Aorta (tissue), 5 donors: ENCODE measurements around the gene SSH2. TPM values are rescaled to one million over a fixed set of nuclear protein-coding genes. Genes with fewer than 3 reads are reported as not detected.

Experiments used
- ATAC-seq: fragments of 200-7000 bp; cut with Tn5 transposase; one replicate; pipeline ENCODE4 v1.9.1; 2022; ENCODE audit warnings: moderate library complexity; ENCODE audit not compliant: low FRiP score
- DNase-seq, 2 donors: peaks; one replicate each; pipeline ENCODE4 v3.0.0-alpha.2; 2020
- H3K27ac ChIP-seq, 2 donors: one replicate each; pipeline ENCODE4 v1.5.1; 2013; ENCODE audit warnings: low read length in 2 of 2, mild to moderate bottlenecking in 2 of 2, moderate library complexity in 2 of 2, control low read depth in 1 of 2, inconsistent platforms in 1 of 2, low read depth in 1 of 2
- H3K27me3 ChIP-seq, 2 donors: one replicate each; pipeline ENCODE4 v1.6.1; 2013; ENCODE audit warnings: control low read depth in 1 of 2, low read length in 1 of 2, mild to moderate bottlenecking in 1 of 2, moderate library complexity in 1 of 2; ENCODE audit not compliant: insufficient read depth in 2 of 2, control insufficient read depth in 1 of 2
- H3K36me3 ChIP-seq, 2 donors: one replicate each; pipeline ENCODE4 v1.6.1; 2013; ENCODE audit warnings: control low read depth in 1 of 2, low read length in 1 of 2, mild to moderate bottlenecking in 1 of 2; ENCODE audit not compliant: insufficient read depth in 2 of 2, control insufficient read depth in 1 of 2
- H3K4me1 ChIP-seq, 2 donors: one replicate each; pipeline ENCODE4 v1.6.1; 2013; ENCODE audit warnings: low read length in 2 of 2, control low read depth in 1 of 2, mild to moderate bottlenecking in 1 of 2, moderate library complexity in 1 of 2; ENCODE audit not compliant: insufficient read depth in 2 of 2, control insufficient read depth in 1 of 2
- H3K4me3 ChIP-seq, 2 donors: one replicate each; pipeline ENCODE4 v1.5.1; 2013; ENCODE audit warnings: low read length in 2 of 2, control low read depth in 1 of 2, mild to moderate bottlenecking in 1 of 2
- H3K9me3 ChIP-seq: one replicate; pipeline ENCODE4 v1.6.1; 2013; ENCODE audit warnings: mild to moderate bottlenecking, low read length; ENCODE audit not compliant: control insufficient read depth
- WGBS, 2 donors: extraction: QIAGEN DNeasy Blood & Tissue Kit; methylation state at CpG; one replicate each; pipeline ENCODE4 v1.1.7; 2013; 5-methylcytosine and 5-hydroxymethylcytosine counted together
- intact Hi-C, 2 donors: fragments of 100-400 bp; cut with DNase I; formaldehyde crosslinking; loops; one replicate each; pipeline versions ENCODE4 v1.14.2 to v1.15.0; 2022
- polyA plus RNA-seq, 2 donors: library from polyadenylated mRNA; stranded (reverse); fragments of 200-250 nt; gene quantifications; one replicate each; pipeline ENCODE4 v1.2.3, GENCODE V29; 2013
- total RNA-seq, 2 donors: library from RNA; stranded (reverse); fragmentation: NEBNext Ultra II Directional; extraction: Animal tissue kit (Norgen Biotek cat#: 25700); gene quantifications; one replicate each; pipeline ENCODE4 v1.2.1, GENCODE V29; 2021
- donor health status: healthy with polysubstance abuse.
- donor health status: Bipolar disorder and iron deficiency.
- donor health status: DM: no; HTN: no; CAD: no.
- donor health status: DM: no; HTN: no; CAD: no.
- donor health status: DM: yes; HTN: yes; CAD: no.

The SSH2 gene
- total and polyA plus RNA-seq, 4 donors: 7.2 to 35.3 (median 30.3) TPM

GRCh38 chr17:29839656-29840055, 90.4 kb downstream of the SSH2 start:
- intact Hi-C loops: no loop called here
- ATAC-seq: no peak

GRCh38 chr17:29838961-29839360, 91.1 kb downstream of the SSH2 start:
- peak; percentile 54 for ATAC-seq

More at GRCh38 chr17:29839656-29840055, 90.4 kb downstream of the SSH2 start:
- no peaks in the 10 kb centered on the region for H3K27me3 ChIP-seq
- H3K9me3 ChIP-seq: no peaks in the 10 kb centered on the region
- no peaks in the 10 kb centered on the region for H3K36me3 ChIP-seq
- no peaks in the 10 kb centered on the region for H3K4me1 ChIP-seq
- no peak overlapping the region for H3K4me3 ChIP-seq
- DNase-seq: no peak
- H3K27ac ChIP-seq: no peak overlapping the region
- 66 to 91% methylated on average over 1 of the region's 1 CpG for WGBS, 2 donors

DNA sequence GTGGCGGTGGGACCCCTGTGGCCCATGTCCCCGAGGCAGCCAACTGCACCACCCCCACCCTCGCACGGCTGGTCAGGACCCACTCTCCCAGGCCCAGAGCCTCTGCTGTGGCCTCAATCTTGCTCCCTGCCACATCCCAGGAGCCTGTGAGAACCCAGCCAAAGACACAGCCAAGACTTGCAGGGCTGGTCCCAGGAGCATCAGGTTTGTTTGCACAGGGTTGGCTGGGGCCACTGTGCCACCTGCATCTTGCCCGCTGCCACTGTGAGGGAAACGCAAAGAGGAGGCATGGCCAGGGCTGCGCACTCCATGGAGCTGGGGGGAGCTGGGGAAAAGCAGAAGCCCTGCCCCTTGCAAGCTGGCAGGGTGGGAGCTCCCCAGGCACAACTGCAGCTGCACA, 92.5 kb downstream of the SSH2 start:
- ATAC-seq (peak; percentile 33), DNase-seq (no peak)
- intact Hi-C loops: no loop called here
- no peaks in the 10 kb centered on the region for H3K9me3 ChIP-seq
- no peak overlapping the region for H3K27ac ChIP-seq
- 94 to 98% methylated on average over 7 of the region's 7 CpGs for WGBS, 2 donors
- no peak overlapping the region for H3K4me3 ChIP-seq
- H3K27me3 ChIP-seq: no peaks in the 10 kb centered on the region
- no peaks in the 10 kb centered on the region for H3K36me3 ChIP-seq
- no peaks in the 10 kb centered on the region for H3K4me1 ChIP-seq

More at GRCh38 chr17:29838961-29839360, 91.1 kb downstream of the SSH2 start:
- H3K4me1 ChIP-seq: no peaks in the 10 kb centered on the region
- no peaks in the 10 kb centered on the region for H3K9me3 ChIP-seq
- intact Hi-C loops: no loop called here
- no peaks in the 10 kb centered on the region for H3K36me3 ChIP-seq
- H3K4me3 ChIP-seq: no peak overlapping the region
- 46 to 54% methylated on average over 6 of the region's 6 CpGs for WGBS, 2 donors
- H3K27me3 ChIP-seq: no peaks in the 10 kb centered on the region
- DNase-seq: no peak
- H3K27ac ChIP-seq: no peak overlapping the region

- no peak overlapping the region for H3K27ac ChIP-seq
- ATAC-seq: no peak
Measured at GRCh38 chr17:29836643-29837042, 93.4 kb downstream of the SSH2 start.

DNA sequence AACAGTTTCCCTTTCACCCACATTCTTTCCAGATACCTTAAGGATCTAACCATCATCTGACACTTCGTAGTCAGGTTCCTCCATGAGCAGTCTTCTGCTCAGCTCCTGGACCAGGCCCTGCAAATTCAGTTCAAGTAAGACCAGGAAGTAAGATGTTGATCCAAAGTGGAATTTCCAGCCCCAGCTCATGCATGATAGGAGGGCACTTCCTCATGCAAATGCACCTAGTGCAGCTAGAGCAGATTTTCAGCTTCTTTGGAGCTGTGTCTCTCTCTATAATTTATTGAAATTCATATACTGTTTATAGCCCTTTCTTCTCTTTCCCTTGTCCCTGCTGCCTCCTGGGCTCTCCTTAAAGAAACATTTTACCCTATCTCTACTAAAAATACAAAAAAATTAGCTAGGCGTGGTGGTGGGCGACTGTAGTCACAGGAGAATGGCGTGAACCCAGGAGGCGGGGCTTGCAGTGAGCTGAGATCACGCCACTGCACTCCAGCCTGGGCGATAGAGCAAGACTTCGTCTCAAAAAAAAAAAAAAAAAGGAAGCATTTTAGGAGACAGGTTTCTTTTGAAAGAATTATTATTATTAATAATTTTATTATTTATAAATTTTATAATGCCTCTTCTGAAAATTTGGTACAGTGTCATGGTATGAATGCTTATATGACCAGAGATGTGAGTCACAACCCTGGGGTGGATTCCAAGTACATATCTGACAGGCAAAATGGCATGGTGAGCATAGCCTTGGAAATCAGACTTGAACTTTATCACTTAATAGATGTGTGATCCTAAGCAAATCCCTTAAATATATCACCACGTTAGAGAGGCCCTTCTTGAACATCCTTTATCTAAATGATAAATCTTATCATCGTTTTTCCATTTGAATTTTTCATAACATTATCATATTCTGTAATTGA, 94.3 kb downstream of the SSH2 start:
- no peaks in the 10 kb centered on the region for H3K9me3 ChIP-seq
- no peaks in the 10 kb centered on the region for H3K4me1 ChIP-seq
- H3K4me3 ChIP-seq: no peak overlapping the region
- DNase-seq (no peak), ATAC-seq (no peak)
- H3K36me3 ChIP-seq: no peaks in the 10 kb centered on the region
- no peaks in the 10 kb centered on the region for H3K27me3 ChIP-seq
- intact Hi-C loops: no loop called here
- no peak overlapping the region for H3K27ac ChIP-seq
- WGBS, 2 donors: 45 to 64% methylated on average over 10 of the region's 10 CpGs

More at GRCh38 chr17:29836643-29837042, 93.4 kb downstream of the SSH2 start:
- DNase-seq: no peak
- H3K4me1 ChIP-seq: no peaks in the 10 kb centered on the region
- no peak overlapping the region for H3K4me3 ChIP-seq
- no peaks in the 10 kb centered on the region for H3K27me3 ChIP-seq
- 75 to 82% methylated on average over 5 of the region's 5 CpGs for WGBS, 2 donors
- intact Hi-C loops: no loop called here
- no peaks in the 10 kb centered on the region for H3K9me3 ChIP-seq
- H3K36me3 ChIP-seq: no peaks in the 10 kb centered on the region

DNA sequence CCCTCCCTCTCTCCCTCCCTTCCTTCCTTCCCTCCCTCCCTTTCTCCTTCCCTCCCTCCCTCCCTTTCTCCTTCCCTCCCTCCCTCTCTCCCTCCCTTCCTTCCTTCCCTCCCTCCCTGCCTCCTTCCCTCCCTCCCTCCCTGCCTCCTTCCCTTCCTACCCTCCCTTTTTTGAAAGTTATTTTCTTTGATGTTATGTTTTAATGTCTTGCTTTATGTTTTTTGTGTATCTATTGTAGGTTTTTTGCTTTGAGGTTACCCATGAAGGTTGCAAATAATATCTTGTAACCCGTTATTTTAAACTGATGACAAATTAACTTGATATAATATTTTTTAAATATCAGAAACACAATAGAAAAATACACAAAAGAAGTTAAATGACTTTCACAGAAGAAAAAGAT, 96.2 kb downstream of the SSH2 start:
- Histone ChIP-seq H3K9me3 (no peaks in the 10 kb centered on the region), H3K4me1 (no peaks in the 10 kb centered on the region), H3K27ac (no peak overlapping the region), H3K27me3 (no peaks in the 10 kb centered on the region), H3K4me3 (no peak overlapping the region), H3K36me3 (no peaks in the 10 kb centered on the region)
- intact Hi-C loops: no loop called here
- DNase-seq: no peak
- no peak for ATAC-seq
- 90 to 92% methylated on average over 1 of the region's 1 CpG for WGBS, 2 donors

DNA sequence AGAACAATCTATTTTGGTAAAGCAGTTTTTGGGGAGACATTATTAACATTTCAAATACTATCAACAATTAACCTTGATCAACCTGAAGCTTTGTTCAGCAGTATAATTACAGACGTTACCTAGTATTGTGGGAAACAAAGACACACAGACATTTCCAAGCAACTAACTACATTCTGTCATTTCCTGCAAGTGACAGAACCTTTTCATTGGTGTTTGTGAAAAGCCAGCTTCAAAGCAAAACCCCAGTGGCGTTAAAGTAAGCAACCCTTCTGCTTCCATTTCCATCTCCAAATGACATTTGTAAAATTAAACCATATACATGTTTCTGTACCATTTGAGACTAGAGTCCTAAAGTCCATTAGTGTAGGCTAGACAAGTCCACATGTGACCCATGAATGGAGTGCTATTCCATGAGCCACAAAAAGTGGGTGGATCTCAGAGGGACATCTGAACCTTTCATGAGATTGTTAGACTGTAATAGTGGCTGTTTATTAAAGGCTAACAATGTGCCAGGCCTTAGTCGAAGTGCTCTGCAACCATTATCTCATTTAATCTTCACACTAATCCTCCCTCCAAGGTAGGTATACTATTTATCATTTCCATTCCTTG, 101.2 kb downstream of the SSH2 start:
- no peaks in the 10 kb centered on the region for H3K36me3 ChIP-seq
- H3K27ac ChIP-seq: no peak overlapping the region
- DNase-seq: no peak
- ATAC-seq: no peak
- intact Hi-C loops: no loop called here
- H3K4me1 ChIP-seq: no peaks in the 10 kb centered on the region
- H3K4me3 ChIP-seq: no peak overlapping the region
- no peaks in the 10 kb centered on the region for H3K27me3 ChIP-seq
- no peaks in the 10 kb centered on the region for H3K9me3 ChIP-seq
- 88 to 92% methylated on average over 3 of the region's 3 CpGs for WGBS, 2 donors

DNA sequence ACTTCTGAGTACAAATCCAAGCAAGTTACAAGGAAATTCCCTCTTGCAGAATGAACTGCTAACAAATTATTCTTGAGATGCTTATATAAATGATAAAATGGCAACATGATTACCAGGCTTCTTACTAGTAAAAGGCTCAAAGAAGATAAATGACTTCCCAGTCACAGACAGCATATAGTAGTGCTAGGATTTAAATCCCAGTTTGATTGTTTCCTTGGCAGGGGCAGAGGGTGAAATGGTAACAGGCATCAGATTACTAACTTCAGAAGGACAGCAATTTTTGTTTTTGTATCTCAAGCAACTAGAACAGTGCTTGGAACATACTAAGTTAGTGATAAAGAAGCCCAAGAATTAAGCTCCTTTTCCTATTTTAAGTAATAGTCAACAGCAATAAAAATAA, 102.8 kb downstream of the SSH2 start:
- H3K36me3 ChIP-seq: no peaks in the 10 kb centered on the region
- no peaks in the 10 kb centered on the region for H3K4me1 ChIP-seq
- H3K27ac ChIP-seq: no peak overlapping the region
- DNase-seq: no peak
- intact Hi-C loops: no loop called here
- H3K4me3 ChIP-seq: no peak overlapping the region
- no peaks in the 10 kb centered on the region for H3K27me3 ChIP-seq
- ATAC-seq: no peak
- no peaks in the 10 kb centered on the region for H3K9me3 ChIP-seq
